Fibroblast of lung (primary cell): ENCODE data around the gene SMARCA4. TPM values are rescaled to one million over a fixed set of nuclear protein-coding genes. Genes with fewer than 3 reads are reported as not detected.

ENCODE experiments used
- DNase-seq, 2 donors: peaks; one replicate each; pipeline versions ENCODE4 v3.0.0 to v3.0.0-alpha.2; 2010; ENCODE audit warnings: low read depth in 2 of 2
- H2AFZ ChIP-seq: 2 replicates; pipeline ENCODE4 v1.5.1; 2012; ENCODE audit warnings: low read length, control low read depth, inconsistent platforms
- H3K27ac ChIP-seq: 2 replicates; pipeline ENCODE4 v1.5.1; 2011; ENCODE audit warnings: low read length, control low read depth; ENCODE audit not compliant: insufficient read depth
- H3K27me3 ChIP-seq: 2 replicates; pipeline ENCODE4 v1.5.1; 2011; ENCODE audit warnings: mild to moderate bottlenecking, low read length; ENCODE audit not compliant: control insufficient read depth, insufficient read depth
- H3K36me3 ChIP-seq: 2 replicates; pipeline ENCODE4 v1.5.1; 2011; ENCODE audit warnings: low read length; ENCODE audit not compliant: control insufficient read depth, insufficient read depth
- H3K4me1 ChIP-seq: 2 replicates; pipeline ENCODE4 v1.5.1; 2011; ENCODE audit warnings: low read length; ENCODE audit not compliant: control insufficient read depth, insufficient read depth; ENCODE audit errors: extremely low read depth
- H3K4me2 ChIP-seq: 2 replicates; pipeline ENCODE4 v1.5.1; 2011; ENCODE audit warnings: low read length, control low read depth; ENCODE audit not compliant: insufficient read depth; ENCODE audit errors: extremely low read depth
- H3K4me3 ChIP-seq, 4 experiments: fragments of 200-600 bp in 1 of 4; sonication (generic) in 1 of 4; replicated peaks in 1 of 4; 2 replicates each; pipeline ENCODE4 v1.5.1; 2011 to 2016; ENCODE audit warnings: low read length in 4 of 4, low read depth in 3 of 4, mild to moderate bottlenecking in 3 of 4, control low read depth in 2 of 4, inconsistent platforms in 1 of 4, mixed read lengths in 1 of 4; ENCODE audit not compliant: insufficient read depth in 1 of 4; ENCODE audit errors: control extremely low read depth in 1 of 4
- H3K79me2 ChIP-seq: 2 replicates; pipeline ENCODE4 v1.5.1; 2012; ENCODE audit warnings: mild to moderate bottlenecking, low read length, inconsistent platforms; ENCODE audit not compliant: control insufficient read depth, insufficient read depth
- H3K9ac ChIP-seq: 2 replicates; pipeline ENCODE4 v1.5.1; 2011; ENCODE audit warnings: mild to moderate bottlenecking, low read length, control low read depth; ENCODE audit not compliant: insufficient read depth
- H3K9me3 ChIP-seq: 2 replicates; pipeline ENCODE4 v1.5.1; 2012; ENCODE audit warnings: low read depth, low read length; ENCODE audit not compliant: control insufficient read depth, insufficient read depth
- H4K20me1 ChIP-seq: 2 replicates; pipeline ENCODE4 v1.5.1; 2011; ENCODE audit warnings: low read length; ENCODE audit not compliant: control insufficient read depth, insufficient read depth; ENCODE audit errors: extremely low read depth
- EZH2 ChIP-seq: IDR thresholded peaks from 2 replicates; pipeline ENCODE4 v1.5.1; 2012; ENCODE audit warnings: low read length, control low read depth, mild to moderate bottlenecking; ENCODE audit errors: missing control alignments
- polyA plus RNA-seq, 2 donors: library from polyadenylated mRNA; depleted of rRNA in 1 of 2; stranded (reverse) in 1 of 2; unstranded in 1 of 2; fragments of >200 nt; gene quantifications; 2 replicates each; pipeline ENCODE4 v1.2.1, GENCODE V29; 2011 to 2012; ENCODE audit warnings: missing spikeins in 1 of 2
- total RNA-seq: library from RNA; depleted of rRNA; stranded (reverse); fragments of >200 nt; gene quantifications from 2 replicates; pipeline ENCODE4 v1.2.1, GENCODE V29; 2014
- TF ChIP-seq, protein P1 (sequence below), 2 donors: IDR thresholded peaks in 1 of 2; conservative IDR thresholded peaks in 1 of 2; 1 replicate in 1 of 2; 2 replicates in 1 of 2; pipeline ENCODE4 v1.5.1; 2011 to 2012; ENCODE audit warnings: low read length in 2 of 2, control low read depth in 1 of 2, inconsistent platforms in 1 of 2, low read depth in 1 of 2, mild to moderate bottlenecking in 1 of 2

Gene SMARCA4
- total and polyA plus RNA-seq, 2 donors (not counting 1 experiment from before 2014, with no cell fraction given), result 28.1 to 61.1 TPM

DNA sequence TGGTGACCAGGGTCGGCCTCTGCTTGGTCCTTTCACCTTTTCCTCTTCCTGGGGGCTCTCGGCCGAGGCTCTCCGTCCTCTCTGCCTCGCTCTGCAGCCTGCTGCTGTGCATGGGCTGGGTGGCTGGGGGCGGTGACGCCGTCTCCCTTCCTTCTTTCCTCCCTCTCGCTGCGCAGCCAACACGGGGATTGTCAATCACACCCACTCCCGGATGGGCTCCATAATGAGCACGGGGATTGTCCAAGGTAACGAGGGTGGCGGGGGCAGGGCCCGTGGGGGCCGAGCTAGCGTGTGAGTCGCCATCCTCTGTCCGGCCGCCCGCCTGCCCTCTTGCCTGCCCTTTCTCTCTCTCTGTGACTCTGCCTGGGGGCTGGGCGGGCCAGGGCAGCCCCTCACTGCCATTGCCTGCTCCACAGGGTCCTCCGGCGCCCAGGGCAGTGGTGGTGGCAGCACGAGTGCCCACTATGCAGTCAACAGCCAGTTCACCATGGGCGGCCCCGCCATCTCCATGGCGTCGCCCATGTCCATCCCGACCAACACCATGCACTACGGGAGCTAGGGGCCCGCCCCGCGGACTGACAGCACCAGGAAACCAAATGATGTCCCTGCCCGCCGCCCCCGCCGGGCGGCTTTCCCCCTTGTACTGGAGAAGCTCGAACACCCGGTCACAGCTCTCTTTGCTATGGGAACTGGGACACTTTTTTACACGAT is 39.5 kb upstream of the SMARCA4 start:
- Histone ChIP-seq H4K20me1 (no peaks in the 10 kb centered on the region), H3K9ac (no peak overlapping the region), H3K79me2 (no peaks in the 10 kb centered on the region), H3K4me2 (no peak overlapping the region), H3K4me3 (no peak overlapping the region), H3K27me3 (no peaks in the 10 kb centered on the region), H3K9me3 (no peaks in the 10 kb centered on the region), H2AFZ (no peak overlapping the region), H3K27ac (no peak overlapping the region), H3K4me1 (no peaks in the 10 kb centered on the region), H3K36me3 (peaks cover 24% of the 10 kb centered on the region)
- TF ChIP-seq EZH2, result no peak
- TF ChIP-seq, protein P1, sequence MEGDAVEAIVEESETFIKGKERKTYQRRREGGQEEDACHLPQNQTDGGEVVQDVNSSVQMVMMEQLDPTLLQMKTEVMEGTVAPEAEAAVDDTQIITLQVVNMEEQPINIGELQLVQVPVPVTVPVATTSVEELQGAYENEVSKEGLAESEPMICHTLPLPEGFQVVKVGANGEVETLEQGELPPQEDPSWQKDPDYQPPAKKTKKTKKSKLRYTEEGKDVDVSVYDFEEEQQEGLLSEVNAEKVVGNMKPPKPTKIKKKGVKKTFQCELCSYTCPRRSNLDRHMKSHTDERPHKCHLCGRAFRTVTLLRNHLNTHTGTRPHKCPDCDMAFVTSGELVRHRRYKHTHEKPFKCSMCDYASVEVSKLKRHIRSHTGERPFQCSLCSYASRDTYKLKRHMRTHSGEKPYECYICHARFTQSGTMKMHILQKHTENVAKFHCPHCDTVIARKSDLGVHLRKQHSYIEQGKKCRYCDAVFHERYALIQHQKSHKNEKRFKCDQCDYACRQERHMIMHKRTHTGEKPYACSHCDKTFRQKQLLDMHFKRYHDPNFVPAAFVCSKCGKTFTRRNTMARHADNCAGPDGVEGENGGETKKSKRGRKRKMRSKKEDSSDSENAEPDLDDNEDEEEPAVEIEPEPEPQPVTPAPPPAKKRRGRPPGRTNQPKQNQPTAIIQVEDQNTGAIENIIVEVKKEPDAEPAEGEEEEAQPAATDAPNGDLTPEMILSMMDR (conservative IDR thresholded peaks at IDR 0.05 in 1 of 2, IDR thresholded peaks at IDR 0.05 in 1 of 2; ENCODE audit: low read depth in 1 of 2, low read length in 2 of 2), result no peak
- DNase-seq, result no peak

DNA sequence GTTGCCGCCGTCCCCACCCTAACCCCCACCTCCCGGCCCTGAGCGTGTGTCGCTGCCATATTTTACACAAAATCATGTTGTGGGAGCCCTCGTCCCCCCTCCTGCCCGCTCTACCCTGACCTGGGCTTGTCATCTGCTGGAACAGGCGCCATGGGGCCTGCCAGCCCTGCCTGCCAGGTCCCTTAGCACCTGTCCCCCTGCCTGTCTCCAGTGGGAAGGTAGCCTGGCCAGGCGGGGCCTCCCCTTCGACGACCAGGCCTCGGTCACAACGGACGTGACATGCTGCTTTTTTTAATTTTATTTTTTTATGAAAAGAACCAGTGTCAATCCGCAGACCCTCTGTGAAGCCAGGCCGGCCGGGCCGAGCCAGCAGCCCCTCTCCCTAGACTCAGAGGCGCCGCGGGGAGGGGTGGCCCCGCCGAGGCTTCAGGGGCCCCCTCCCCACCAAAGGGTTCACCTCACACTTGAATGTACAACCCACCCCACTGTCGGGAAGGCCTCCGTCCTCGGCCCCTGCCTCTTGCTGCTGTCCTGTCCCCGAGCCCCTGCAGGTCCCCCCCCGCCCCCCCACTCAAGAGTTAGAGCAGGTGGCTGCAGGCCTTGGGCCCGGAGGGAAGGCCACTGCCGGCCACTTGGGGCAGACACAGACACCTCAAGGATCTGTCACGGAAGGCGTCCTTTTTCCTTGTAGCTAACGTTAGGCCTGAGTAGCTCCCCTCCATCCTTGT is 38.8 kb upstream of the SMARCA4 start:
- no peak for DNase-seq
- Histone ChIP-seq H3K4me3 (no peak overlapping the region), H3K79me2 (no peaks in the 10 kb centered on the region), H2AFZ (no peak overlapping the region), H3K9me3 (no peaks in the 10 kb centered on the region), H3K27ac (no peak overlapping the region), H3K36me3 (peaks cover 21% of the 10 kb centered on the region), H4K20me1 (no peaks in the 10 kb centered on the region), H3K9ac (no peak overlapping the region), H3K27me3 (no peaks in the 10 kb centered on the region), H3K4me2 (no peak overlapping the region), H3K4me1 (no peaks in the 10 kb centered on the region)
- TF ChIP-seq, protein P1 (conservative IDR thresholded peaks at IDR 0.05 in 1 of 2, IDR thresholded peaks at IDR 0.05 in 1 of 2; ENCODE audit: low read depth in 1 of 2, low read length in 2 of 2), result no peak
- TF ChIP-seq EZH2, result no peak

GRCh38 chr19:10922638-10923014 is 38.2 kb upstream of the SMARCA4 start:
- Histone ChIP-seq H3K79me2 (peaks cover 5% of the 10 kb centered on the region), H3K9me3 (no peaks in the 10 kb centered on the region), H3K36me3 (peaks cover 21% of the 10 kb centered on the region), H2AFZ (no peak overlapping the region), H3K9ac (no peak overlapping the region), H3K4me1 (peaks cover 2% of the 10 kb centered on the region), H3K4me3 (no peak overlapping the region), H3K4me2 (no peak overlapping the region), H3K27me3 (no peaks in the 10 kb centered on the region), H3K27ac (no peak overlapping the region), H4K20me1 (no peaks in the 10 kb centered on the region)
- no peak for DNase-seq
- TF ChIP-seq, protein P1 (conservative IDR thresholded peaks at IDR 0.05 in 1 of 2, IDR thresholded peaks at IDR 0.05 in 1 of 2; ENCODE audit: low read depth in 1 of 2, low read length in 2 of 2), result no peak
- TF ChIP-seq EZH2, result no peak
